Ammon's horn (tissue), 1 donor: ENCODE results near the gene AVPI1.
"Not testable (repeated sequence)": the region's sequence is repeated elsewhere in the genome, so short reads cannot be mapped to it uniquely, and the experiment has no call there.

ENCODE experiments used
- DNase-seq: peaks from one replicate; pipeline ENCODE4 v3.0.0-alpha.2; 2016; ENCODE audit warnings: low spot score

The AVPI1 gene

GRCh38 chr10:97640868-97641811 lies 45.9 kb downstream of the AVPI1 start:
- peak; percentile 33 for DNase-seq

- peak; percentile 99 for DNase-seq
These were observed 46.7 kb downstream of the AVPI1 start, which contains the start of gene PI4K2A for GRCh38 chr10:97640174-97640867. PI4K2A (plus strand) TSS chr10:97640671; CDS start chr10:97640743, 72 bp downstream.

- not testable (repeated sequence) for DNase-seq
These were observed 48.0 kb downstream of the AVPI1 start for GRCh38 chr10:97639090-97639489.

- DNase-seq: no peak
These were observed 51.5 kb downstream of the AVPI1 start for GRCh38 chr10:97635577-97635976.

- no peak for DNase-seq
These were observed 53.1 kb downstream of the AVPI1 start for GRCh38 chr10:97633921-97634320.

- peak; percentile 96 for DNase-seq
These were observed 53.8 kb downstream of the AVPI1 start, which contains the start of gene MORN4 for GRCh38 chr10:97632949-97633884. MORN4 (minus strand) TSS chr10:97633500; CDS start chr10:97619653, 13,847 bp downstream.

GRCh38 chr10:97631098-97631497 lies 55.9 kb downstream of the AVPI1 start:
- no peak for DNase-seq

GRCh38 chr10:97629289-97629688 lies 57.8 kb downstream of the AVPI1 start:
- no peak for DNase-seq

GRCh38 chr10:97628228-97628627 lies 58.8 kb downstream of the AVPI1 start:
- DNase-seq: no peak

GRCh38 chr10:97627731-97628130 lies 59.3 kb downstream of the AVPI1 start:
- no peak for DNase-seq
